Upper lobe of right lung (tissue), 1 donor: ENCODE data around the gene DEDD2. TPM values are rescaled to one million over a fixed set of nuclear protein-coding genes. Genes with fewer than 3 reads are reported as not detected.
A peak's percentile ranks its signal among the peaks of the same experiment; 100 is the strongest.

Source experiments
- ATAC-seq: fragments of 200-7000 bp; cut with Tn5 transposase; one replicate; pipeline ENCODE4 v1.9.1; 2020; ENCODE audit warnings: mild to moderate bottlenecking, moderate library complexity
- DNase-seq: peaks from one replicate; pipeline ENCODE4 v3.0.0-alpha.2; 2020
- H3K27ac ChIP-seq: fragments of 200-600 bp; one replicate; pipeline ENCODE4 v1.8.0; 2022
- H3K27me3 ChIP-seq: fragments of 200-600 bp; one replicate; pipeline ENCODE4 v1.8.0; 2022; ENCODE audit warnings: mild to moderate bottlenecking
- H3K36me3 ChIP-seq: fragments of 200-600 bp; one replicate; pipeline ENCODE4 v1.8.0; 2022
- H3K4me1 ChIP-seq: fragments of 200-600 bp; one replicate; pipeline ENCODE4 v1.8.0; 2022
- H3K4me3 ChIP-seq: fragments of 200-600 bp; one replicate; pipeline ENCODE4 v1.8.0; 2022; ENCODE audit warnings: mild to moderate bottlenecking
- H3K9me3 ChIP-seq: fragments of 200-600 bp; one replicate; pipeline ENCODE4 v1.8.0; 2022
- intact Hi-C: fragments of 100-400 bp; cut with DNase I; formaldehyde crosslinking; loops from one replicate; pipeline ENCODE4 v1.11.0; 2022
- total RNA-seq: library from RNA; stranded (reverse); fragmentation: NEBNext Ultra II Directional; extraction: Animal tissue kit (Norgen Biotek cat#: 25700); gene quantifications from one replicate; pipeline ENCODE4 v1.2.1, GENCODE V29; 2021
- TF ChIP-seq, protein P1 (sequence below): fragments of 200-600 bp; IDR thresholded peaks from one replicate; pipeline ENCODE4 v1.8.0; 2022; ENCODE audit warnings: antibody characterized with exemption
- donor health status: DM: no; HTN: yes; CAD: no; lungs with severe emphysema.

DEDD2 gene
- total RNA-seq, 1 donor from 2014 or later: 25.1 TPM

DNA sequence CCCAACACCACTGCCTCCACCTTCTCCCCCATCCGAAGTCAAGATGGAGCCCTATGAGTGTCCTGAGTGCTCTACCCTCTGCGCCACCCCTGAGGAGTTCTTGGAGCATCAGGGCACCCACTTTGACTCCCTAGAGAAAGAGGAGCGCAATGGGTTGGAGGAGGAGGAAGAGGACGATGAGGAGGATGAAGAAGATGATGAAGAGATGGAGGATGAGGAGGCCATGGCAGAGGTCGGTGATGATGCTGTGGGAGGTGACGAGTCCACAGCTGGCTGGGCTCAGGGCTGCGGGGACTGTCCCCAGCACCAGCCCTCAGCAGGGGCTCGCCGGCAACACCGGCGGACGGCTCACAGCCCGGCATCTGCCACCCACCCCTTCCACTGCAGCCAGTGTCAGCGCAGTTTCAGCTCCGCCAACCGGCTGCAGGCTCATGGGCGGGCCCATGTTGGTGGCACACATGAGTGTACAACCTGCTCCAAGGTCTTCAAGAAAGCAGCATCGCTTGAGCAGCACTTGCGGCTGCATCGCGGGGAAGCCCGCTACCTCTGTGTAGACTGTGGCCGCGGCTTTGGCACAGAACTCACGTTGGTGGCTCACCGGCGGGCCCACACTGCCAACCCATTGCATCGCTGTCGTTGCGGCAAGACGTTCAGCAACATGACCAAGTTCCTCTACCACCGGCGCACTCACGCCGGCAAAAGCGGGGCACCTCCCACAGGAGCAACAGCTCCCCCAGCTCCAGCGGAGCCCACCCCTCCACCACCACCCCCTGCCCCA, 7.7 kb upstream of the DEDD2 start:
- TF ChIP-seq, protein P1, sequence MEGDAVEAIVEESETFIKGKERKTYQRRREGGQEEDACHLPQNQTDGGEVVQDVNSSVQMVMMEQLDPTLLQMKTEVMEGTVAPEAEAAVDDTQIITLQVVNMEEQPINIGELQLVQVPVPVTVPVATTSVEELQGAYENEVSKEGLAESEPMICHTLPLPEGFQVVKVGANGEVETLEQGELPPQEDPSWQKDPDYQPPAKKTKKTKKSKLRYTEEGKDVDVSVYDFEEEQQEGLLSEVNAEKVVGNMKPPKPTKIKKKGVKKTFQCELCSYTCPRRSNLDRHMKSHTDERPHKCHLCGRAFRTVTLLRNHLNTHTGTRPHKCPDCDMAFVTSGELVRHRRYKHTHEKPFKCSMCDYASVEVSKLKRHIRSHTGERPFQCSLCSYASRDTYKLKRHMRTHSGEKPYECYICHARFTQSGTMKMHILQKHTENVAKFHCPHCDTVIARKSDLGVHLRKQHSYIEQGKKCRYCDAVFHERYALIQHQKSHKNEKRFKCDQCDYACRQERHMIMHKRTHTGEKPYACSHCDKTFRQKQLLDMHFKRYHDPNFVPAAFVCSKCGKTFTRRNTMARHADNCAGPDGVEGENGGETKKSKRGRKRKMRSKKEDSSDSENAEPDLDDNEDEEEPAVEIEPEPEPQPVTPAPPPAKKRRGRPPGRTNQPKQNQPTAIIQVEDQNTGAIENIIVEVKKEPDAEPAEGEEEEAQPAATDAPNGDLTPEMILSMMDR: no peak
- no peaks in the 10 kb centered on the region for H3K27me3 ChIP-seq
- DNase-seq: no peak
- H3K4me1 ChIP-seq: peaks cover 11% of the 10 kb centered on the region
- no peak overlapping the region for H3K27ac ChIP-seq
- H3K36me3 ChIP-seq: peaks cover 37% of the 10 kb centered on the region
- no peaks in the 10 kb centered on the region for H3K9me3 ChIP-seq
- intact Hi-C loops: no loop called here
- no peak overlapping the region for H3K4me3 ChIP-seq
- ATAC-seq: no peak

DNA sequence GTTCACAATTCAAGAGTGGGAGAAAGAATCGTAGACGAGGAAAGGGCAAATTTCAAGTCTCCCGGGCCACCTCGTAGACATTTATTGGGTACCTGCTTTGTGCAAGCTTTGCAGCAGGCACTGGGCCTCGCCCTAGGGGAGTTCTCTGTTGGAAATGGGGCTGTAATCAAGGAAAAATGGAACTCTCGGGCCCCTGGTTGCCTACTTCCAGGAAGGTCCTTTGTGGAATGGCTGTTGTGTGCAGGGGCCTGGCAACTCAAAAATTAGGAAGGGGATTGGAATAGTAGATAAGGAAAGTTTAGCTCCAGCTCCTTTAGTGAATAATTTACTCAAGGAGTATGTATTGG, 3.2 kb upstream of the DEDD2 start:
- H3K4me1 ChIP-seq: peaks cover 31% of the 10 kb centered on the region
- no peak for DNase-seq
- no peak for ATAC-seq
- H3K9me3 ChIP-seq: no peaks in the 10 kb centered on the region
- TF ChIP-seq, protein P1: no peak
- H3K36me3 ChIP-seq: peaks cover 17% of the 10 kb centered on the region
- intact Hi-C loops: no loop called here
- peak overlapping the region; percentile 76 for H3K4me3 ChIP-seq
- no peaks in the 10 kb centered on the region for H3K27me3 ChIP-seq
- peak overlapping the region; percentile 72 for H3K27ac ChIP-seq

DNA sequence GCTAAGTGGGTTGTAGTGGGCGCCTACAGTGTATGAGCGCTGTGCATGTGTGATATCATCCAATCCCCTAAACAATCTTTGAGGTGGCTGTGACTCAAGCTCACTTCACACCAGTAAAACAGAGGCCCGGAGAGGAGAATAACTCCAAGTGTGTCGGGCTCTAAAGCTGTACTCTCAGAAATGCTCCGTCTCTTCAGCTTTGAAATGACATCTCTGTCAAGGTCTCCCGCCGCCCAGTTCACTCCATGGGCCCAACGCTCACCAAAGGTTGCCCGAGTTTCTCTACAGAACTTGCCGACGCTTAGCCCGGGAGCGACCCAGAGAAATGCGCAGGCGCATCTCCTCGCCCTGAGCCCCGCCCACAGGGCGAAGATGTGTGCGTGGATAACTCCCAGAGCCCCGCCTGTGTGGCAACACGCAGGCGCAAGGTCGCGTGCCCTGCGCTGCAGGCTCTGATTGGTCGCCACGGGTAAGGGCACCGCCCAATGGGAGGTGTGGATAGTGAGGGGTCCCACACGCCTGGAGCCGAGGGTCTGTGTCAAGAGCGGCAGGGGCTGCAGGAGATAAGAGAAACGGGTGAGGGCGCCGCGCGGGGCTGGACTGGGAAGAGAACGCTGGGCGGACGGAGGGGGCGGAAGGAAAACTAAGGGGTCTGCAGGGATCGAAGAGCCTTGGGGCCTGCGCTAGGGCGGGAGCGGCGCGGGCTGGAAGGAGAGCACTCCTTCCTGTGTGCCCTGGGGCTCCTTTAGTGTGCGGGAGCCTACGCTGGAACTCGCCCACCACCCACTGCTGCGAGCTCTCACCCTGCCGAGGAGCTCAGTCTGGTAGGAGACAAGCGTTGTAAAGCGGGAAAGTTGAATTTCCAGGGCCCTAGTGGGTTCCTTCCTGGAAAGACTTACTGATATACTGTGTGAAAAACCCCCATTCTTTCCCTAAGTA, 2.6 kb upstream of the DEDD2 start, which contains the start of gene ZNF526:
TSS of gene ZNF526 (plus strand) at position 501 of the 939 bp plus-strand sequence. CDS start 4,092 bp downstream, outside the sequence.
- no peaks in the 10 kb centered on the region for H3K9me3 ChIP-seq
- peaks cover 34% of the 10 kb centered on the region for H3K4me1 ChIP-seq
- TF ChIP-seq, protein P1: no peak
- H3K36me3 ChIP-seq: peaks cover 13% of the 10 kb centered on the region
- no peaks in the 10 kb centered on the region for H3K27me3 ChIP-seq
- intact Hi-C loops: no loop called here
- H3K27ac ChIP-seq: peak within 1 kb of the TSS; percentile 72
- H3K4me3 ChIP-seq: peak within 1 kb of the TSS; percentile 76
- DNase-seq (peak; percentile 98), ATAC-seq (peak; percentile 93)

DNA sequence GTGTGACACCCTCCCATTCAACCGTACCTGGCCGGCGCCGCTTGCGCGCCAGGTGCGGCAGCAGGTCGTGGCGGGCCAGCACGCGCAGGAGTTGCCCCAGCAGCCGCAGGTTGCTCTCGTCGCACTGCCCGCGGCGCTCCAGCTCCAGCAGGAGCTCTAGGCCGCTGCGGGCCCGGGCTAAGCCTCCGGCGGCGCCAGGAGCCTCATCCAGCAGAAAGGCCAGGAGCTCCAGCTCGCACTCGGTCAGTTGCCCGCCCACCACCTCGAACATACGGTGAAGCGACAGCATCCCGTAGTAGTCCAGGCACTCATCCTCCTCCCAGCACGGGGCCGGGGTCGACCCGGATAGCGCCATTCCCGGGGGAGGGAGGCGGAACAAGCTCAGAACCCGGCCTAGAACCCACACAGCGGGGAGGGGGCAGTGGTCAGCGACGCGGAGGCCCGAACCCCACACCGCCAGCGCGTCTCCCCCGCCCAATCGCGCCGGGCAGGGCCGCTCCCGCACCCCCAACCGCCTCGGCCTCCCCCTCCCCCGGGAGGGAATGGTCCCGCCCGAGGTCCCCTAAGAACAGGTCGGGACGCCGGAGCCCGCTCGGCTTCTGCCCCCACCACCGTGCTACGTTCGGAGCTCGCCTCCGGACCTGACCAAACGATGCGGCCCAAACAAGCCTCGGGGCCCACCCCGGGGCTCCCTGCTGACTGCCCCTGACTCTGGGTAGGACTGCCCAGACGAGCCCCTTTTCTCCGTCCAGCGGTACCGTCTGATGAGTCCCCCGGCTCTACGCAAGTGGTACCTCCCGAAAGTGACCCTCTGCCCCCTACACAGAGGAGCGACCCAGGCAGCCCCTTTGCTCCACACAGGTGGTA, 591 bp downstream of the DEDD2 start:
- Histone ChIP-seq H3K36me3 (peaks cover 35% of the 10 kb centered on the region), H3K4me1 (peaks cover 38% of the 10 kb centered on the region), H3K9me3 (no peaks in the 10 kb centered on the region), H3K4me3 (peak overlapping the region; percentile 81), H3K27ac (peak overlapping the region; percentile 84), H3K27me3 (no peaks in the 10 kb centered on the region)
- TF ChIP-seq, protein P1: no peak
- DNase-seq: peak; percentile 82
- peak; percentile 27 for ATAC-seq
- intact Hi-C loops: no loop called here

DNA sequence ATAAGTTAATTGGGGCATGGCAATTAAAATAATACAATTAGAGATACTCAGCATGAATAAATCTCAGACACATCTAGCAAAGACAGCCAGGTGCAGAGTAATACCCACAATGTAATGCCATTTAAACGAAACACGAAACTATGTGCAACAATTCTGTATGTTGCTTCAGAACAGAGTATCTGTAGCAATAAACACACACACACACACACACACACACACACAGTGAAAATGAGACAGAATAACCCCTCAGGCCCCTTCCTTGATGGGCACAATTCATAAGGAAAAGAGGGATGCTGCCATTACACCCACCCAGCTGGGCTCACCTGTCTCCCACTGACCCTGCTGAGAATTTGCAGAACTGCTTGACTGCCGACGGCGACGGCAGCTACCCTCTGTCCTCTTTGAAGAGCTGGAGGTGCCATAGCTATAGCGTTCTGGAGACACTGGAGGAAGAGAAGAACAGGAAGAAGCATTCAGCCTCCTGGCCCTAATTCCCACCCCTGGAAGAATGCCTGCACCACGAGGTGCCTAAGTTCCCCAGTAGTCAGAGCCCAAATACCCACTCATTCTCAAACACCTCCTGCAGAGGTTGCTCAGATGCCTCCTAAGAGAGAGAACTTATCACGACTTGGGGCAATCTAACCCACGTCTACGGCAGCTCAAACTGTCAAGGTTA, 2.5 kb downstream of the DEDD2 start:
- no peak overlapping the region for H3K27ac ChIP-seq
- intact Hi-C loops: no loop called here
- H3K4me1 ChIP-seq: peaks cover 27% of the 10 kb centered on the region
- H3K36me3 ChIP-seq: peaks cover 51% of the 10 kb centered on the region
- H3K27me3 ChIP-seq: no peaks in the 10 kb centered on the region
- H3K9me3 ChIP-seq: no peaks in the 10 kb centered on the region
- no peak overlapping the region for H3K4me3 ChIP-seq
- no peak for ATAC-seq
- TF ChIP-seq, protein P1: no peak
- DNase-seq: no peak
